Activated CD8-positive, alpha-beta memory T cell treated with anti-CD3 and anti-CD28 coated beads, Interleukin-2, amount 50 U/mL, for 1 hour (primary cell): ENCODE results near the gene EMILIN1.
A peak's percentile ranks its signal among the peaks of the same experiment; 100 is the strongest.

Experiments used
- DNase-seq: peaks from one replicate; pipeline ENCODE4 v3.0.0-alpha.2; 2020; ENCODE audit errors: extremely low read depth

The EMILIN1 gene

DNA sequence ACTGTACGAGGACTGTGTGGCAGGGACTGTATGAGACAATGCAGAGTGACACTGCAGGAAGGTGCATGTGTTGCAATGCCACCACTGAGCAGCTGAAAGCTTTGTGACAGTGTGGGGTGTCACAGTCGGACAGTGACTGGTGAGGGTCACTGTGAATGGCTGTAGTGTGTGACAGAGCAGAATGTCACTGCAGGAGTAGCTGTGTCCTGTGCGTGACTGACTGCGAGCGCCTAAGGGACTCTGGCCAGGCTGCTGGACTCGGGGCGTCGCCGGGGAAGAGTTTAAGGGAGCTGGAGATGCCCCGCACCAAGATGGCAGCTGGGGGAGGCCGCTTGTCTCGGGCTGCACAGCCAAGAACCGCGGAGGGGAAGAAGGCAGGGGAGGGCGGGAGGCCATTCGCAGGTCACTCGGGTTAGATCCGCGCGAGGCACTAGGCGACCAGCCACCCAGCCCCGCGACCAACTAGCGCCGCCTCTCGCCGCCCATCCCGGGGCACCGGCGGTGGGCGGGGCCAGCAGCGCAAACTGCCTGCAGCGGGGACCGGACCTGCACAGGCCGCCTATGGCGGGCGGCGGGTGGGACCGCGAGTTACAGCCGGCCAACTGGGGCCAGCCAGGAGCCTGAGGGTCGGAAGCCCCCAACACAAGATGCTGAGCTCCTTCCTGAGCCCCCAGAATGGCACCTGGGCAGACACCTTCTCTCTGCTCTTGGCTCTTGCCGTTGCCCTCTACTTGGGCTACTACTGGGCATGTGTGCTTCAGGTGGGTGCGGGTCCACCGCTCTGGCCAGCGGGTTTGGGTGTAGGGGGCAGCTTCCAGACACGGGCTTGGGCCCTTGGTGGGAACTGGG is 45.1 kb downstream of the EMILIN1 start, which contains the start of gene ABHD1:
Gene ABHD1, plus strand, starts transcription at position 514 of the 849 bp plus-strand sequence. Its CDS starts 134 bp downstream, at position 648.
- peak; percentile 13 for DNase-seq

DNA sequence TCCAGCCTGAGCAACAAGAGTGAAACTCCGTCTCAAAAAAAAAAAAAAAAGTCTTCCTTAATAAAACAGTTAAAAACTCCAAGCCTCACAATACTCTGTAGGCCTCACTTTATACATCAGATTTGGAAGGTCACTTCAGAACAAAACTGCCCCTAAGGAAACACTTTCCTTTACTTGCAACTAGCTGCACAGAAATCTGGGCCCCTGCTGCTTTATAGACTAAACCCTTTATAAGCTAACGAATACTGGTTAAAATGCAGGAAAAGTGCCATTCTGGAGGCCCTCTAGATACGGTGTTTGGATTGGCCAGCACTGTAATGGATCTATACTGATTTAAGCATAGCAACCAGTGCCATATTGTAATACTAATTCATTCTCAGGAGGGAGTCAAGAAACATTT is 46.7 kb downstream of the EMILIN1 start:
- DNase-seq: no peak

DNA sequence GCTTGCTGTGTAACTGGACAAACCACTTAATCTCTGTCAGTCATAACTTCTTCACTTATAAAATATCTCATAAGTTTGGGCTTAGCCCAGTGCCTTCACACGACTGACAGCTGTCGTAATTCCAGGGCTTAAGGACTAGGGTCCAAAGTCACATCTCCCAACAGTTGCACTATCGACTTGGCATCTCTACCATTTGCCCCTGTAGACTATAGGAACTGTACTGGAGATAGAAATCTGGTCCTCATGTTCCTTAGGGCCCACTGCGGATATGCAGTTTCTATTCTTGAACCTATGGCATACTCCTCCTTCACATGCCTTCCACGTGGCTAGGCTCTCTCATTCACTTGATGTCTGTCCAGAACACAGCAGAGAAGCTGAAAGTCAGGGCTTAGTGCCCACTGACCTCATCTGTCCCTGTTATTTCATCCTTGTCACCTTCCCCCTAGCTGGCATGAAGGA is 47.9 kb downstream of the EMILIN1 start:
- no peak for DNase-seq

- no peak for DNase-seq
Observed at GRCh38 chr2:27127883-27128667, 49.7 kb downstream of the EMILIN1 start.

GRCh38 chr2:27128668-27129571 is 50.5 kb downstream of the EMILIN1 start:
- DNase-seq: no peak

DNA sequence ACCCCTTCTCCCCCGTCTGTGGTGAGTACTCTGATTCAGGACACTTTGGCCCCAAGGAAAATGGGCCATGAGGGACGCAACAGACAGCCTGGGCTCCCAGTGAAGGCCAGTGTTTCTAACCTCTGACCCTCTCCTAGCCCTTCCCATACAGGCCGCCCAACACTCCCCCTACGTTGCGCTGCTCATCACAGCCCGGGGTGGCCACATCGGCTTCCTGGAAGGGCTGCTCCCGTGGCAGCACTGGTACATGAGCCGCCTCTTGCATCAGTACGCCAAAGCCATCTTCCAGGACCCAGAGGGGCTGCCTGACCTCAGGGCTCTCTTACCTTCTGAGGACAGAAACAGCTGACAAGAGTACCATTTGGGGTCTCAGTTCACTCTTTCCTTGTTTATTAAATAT is 52.0 kb downstream of the EMILIN1 start:
- no peak for DNase-seq

GRCh38 chr2:27131429-27131828 is 53.0 kb downstream of the EMILIN1 start:
- DNase-seq: no peak

DNA sequence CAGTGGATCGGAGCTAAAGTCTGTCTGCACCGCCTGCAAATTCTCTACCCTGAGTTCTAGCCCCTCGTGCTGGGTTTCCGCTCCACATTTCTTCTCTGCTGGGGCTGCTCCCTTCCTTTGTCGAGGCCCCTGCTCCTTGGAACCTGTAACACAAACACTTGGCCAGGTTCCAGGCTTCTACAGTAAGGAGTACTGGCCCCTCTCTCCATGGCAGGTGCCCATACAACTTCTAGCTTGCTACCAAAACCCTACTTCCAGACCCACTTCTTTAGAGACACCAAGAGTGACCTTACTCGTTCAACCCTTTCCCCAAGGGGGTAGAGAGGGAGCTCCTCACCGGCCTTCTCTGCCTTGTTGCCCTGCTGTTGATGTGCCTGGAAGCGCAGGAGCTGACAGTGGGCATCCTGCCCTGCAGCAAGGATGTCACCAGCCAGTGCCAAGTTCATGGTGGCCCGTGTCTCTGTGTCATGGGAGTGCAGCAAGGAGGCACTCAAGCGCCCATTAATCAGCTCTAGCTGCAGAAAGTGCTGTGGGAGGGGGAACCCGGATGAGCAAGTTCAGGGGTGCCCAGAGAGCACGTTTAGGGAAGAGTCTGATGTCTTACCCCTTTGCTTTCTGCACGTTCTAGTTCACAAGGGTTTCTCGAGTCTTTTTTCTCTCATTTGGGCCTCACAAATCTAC is 54.9 kb downstream of the EMILIN1 start:
- no peak for DNase-seq

DNA sequence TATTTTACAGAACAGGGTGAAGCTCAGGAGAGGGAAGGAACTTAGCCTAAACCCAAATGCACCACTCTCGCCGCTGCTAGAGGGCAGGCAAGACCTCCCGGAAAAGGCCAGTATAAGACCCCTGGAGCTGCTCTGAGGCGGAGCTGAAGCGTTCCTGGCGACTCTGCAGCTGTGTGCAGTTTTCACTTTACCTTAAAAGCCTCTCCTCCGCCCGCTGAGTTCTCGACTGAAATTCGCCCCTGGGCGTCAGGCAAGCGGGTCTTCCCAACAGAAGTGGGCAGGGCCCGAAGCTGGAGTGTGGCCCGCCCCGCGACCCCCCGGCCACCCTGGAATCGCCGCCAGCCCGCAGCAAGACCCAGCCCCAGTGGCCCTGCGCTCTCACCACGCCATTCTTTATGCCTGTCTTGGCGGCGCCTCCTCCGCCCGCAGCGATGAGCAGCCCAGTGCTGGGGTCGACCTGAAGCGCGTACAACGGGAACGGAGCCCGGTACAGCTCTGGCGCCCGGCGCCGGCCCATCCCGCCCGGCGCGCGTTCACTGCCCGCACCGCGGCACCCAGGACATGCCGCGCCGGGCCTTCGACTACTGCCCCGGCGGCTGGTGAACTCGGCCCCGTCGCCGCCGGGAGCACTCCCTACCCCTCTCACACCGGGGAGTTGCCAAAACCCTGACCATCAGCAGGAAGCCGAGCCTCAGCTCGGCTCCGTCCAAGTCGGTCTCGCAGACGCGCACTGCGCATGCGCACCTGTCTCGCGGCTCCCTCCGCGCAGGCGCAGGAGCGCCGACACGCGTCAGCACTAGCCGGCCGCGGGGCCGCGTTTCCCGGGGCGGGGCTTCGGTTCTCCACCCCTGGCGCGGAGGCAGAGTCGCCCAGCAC is 55.7 kb downstream of the EMILIN1 start, which contains the start of gene PREB:
Gene PREB, minus strand, starts transcription at position 732 of the 876 bp plus-strand sequence. Its CDS starts 215 bp downstream, at position 517.
- DNase-seq: peak; percentile 83

DNA sequence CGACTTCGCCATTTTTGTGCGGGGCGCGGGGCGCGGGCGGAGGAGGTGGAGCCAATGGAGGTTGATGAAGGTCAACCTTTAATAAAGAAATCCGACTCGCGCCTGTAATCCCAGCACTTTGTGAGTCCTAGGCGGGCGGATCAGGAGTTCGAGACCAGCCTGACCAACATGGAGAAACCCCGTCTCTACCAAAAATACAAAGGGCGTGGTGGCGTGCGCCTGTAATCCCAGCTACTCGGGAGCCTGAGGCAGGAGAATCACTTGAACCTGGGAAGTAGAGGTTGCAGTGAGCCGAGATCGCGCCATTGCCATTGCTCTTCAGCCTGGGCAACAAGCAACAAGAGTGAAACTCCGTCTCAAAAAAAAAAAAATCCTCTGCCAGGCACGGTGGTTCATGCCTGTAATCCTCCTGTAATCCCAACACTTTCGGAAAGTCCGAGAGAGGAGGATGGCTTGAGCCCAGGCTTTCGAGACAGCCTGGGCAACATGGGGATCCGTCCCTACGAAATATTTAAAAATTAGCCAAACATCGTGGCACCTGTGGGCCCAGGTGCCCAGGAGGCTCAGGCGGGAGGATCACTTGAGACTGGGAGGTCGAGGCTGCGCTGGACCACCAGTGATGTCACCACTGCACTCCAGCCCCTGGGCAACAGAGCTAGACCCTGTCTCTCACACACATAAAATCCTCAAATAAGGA is 56.5 kb downstream of the EMILIN1 start:
- DNase-seq: no peak

DNA sequence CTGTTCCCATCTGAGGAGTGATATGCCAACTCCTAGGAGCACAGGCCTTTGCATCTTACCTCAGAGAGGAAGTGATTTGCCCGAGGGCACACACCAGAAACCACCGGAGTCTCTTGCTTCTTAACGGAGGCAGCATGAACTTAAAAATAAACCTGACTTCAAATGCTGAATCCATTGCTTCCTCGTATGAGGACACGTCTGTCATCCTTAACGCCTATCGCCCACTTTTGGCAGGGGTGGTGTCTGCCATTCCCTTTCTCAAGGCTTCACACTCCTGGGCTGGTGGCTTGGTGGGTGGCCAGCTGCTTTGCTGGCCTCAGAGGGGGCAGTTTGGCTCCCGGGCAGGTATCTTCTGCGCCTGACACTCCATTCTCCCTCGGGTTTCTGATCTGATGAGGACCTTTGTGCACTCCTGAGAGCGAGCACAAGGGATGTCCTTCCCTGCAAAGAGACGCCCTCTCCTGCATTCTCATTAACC is 57.1 kb downstream of the EMILIN1 start:
- DNase-seq: no peak
